SK-N-SH (cell line): ENCODE measurements around the gene PSMC3. TPM values are rescaled to one million over a fixed set of nuclear protein-coding genes. Genes with fewer than 3 reads are reported as not detected.

Experiments used
- CTCF ChIA-PET: fragments of 300-600, 350-600 bp; formaldehyde crosslinking; extraction: SDS; loops from one replicate; lab custom pipeline; 2021; lab: Yijun Ruan, JAX
- POLR2A ChIA-PET: fragments of 350-600 bp; sonication (Branson Sonifier 250); formaldehyde crosslinking; extraction: SDS; loops from one replicate; lab custom pipeline; 2020; ENCODE audit warnings: antibody characterized with exemption, inconsistent platforms; lab: Yijun Ruan, JAX
- DNase-seq: peaks from one replicate; pipeline ENCODE4 v3.0.0; 2012
- H2AFZ ChIP-seq: fragments of 200-600 bp; sonication (generic); 2 replicates; pipeline ENCODE4 v1.8.1; 2016; ENCODE audit warnings: antibody characterized with exemption, mild to moderate bottlenecking, low read depth
- H3F3A ChIP-seq: fragments of 200-600 bp; sonication (generic); replicated peaks from 2 replicates; pipeline ENCODE3; 2016; ENCODE audit warnings: antibody characterized with exemption, mild to moderate bottlenecking; ENCODE audit not compliant: insufficient read depth
- H3K27ac ChIP-seq, 2 experiments: fragments of 200-500 bp in 1 of 2; fragments of 200-600 bp in 1 of 2; sonication (Bioruptor generic) in 1 of 2; sonication (generic), shearing (Covaris generic) in 1 of 2; 2 replicates each; pipeline versions ENCODE4 v1.5.1 to v1.6.1; 2014 to 2016; ENCODE audit warnings: low read depth in 2 of 2, inconsistent platforms in 1 of 2, low read length in 1 of 2, mild to moderate bottlenecking in 1 of 2, mixed read lengths in 1 of 2
- H3K27me3 ChIP-seq: fragments of 200-600 bp; sonication (generic), shearing (Covaris generic); 2 replicates; pipeline ENCODE4 v1.6.1; 2016; ENCODE audit warnings: mixed run types; ENCODE audit not compliant: insufficient read depth
- H3K36me3 ChIP-seq, 2 experiments: fragments of 200-500 bp in 1 of 2; fragments of 200-600 bp in 1 of 2; sonication (Bioruptor generic) in 1 of 2; sonication (generic) in 1 of 2; replicated peaks in 1 of 2; 2 replicates each; pipeline versions ENCODE3 to v1.5.1; 2014 to 2016; ENCODE audit warnings: low read length in 1 of 2, mild to moderate bottlenecking in 1 of 2; ENCODE audit not compliant: insufficient read depth in 2 of 2, control insufficient read depth in 1 of 2
- H3K4me1 ChIP-seq, 2 experiments: fragments of 200-500 bp in 1 of 2; fragments of 200-600 bp in 1 of 2; sonication (Bioruptor generic) in 1 of 2; sonication (generic), shearing (Covaris generic) in 1 of 2; 2 replicates each; pipeline versions ENCODE4 v1.5.1 to v1.6.1; 2014 to 2016; ENCODE audit warnings: low read depth in 1 of 2, low read length in 1 of 2, mixed run types in 1 of 2; ENCODE audit not compliant: insufficient read depth in 2 of 2, control insufficient read depth in 1 of 2
- H3K4me2 ChIP-seq: fragments of 200-600 bp; sonication (generic), shearing (Covaris generic); 2 replicates; pipeline ENCODE4 v1.6.1; 2017; ENCODE audit warnings: mixed run types
- H3K4me3 ChIP-seq, 2 experiments: fragments of 200-500 bp in 1 of 2; fragments of 200-600 bp in 1 of 2; sonication (Bioruptor generic) in 1 of 2; sonication (generic), shearing (Covaris generic) in 1 of 2; 2 replicates each; pipeline versions ENCODE4 v1.5.1 to v1.8.1; 2014 to 2016; ENCODE audit warnings: low read depth in 2 of 2, inconsistent platforms in 1 of 2, low read length in 1 of 2, mild to moderate bottlenecking in 1 of 2, mixed read lengths in 1 of 2, moderate library complexity in 1 of 2
- H3K79me2 ChIP-seq: fragments of 200-600 bp; sonication (generic); 2 replicates; pipeline ENCODE4 v1.8.1; 2017; ENCODE audit warnings: mild to moderate bottlenecking; ENCODE audit not compliant: insufficient read depth
- H3K9ac ChIP-seq: fragments of 200-600 bp; sonication (generic); 2 replicates; pipeline ENCODE4 v1.6.1; 2017; ENCODE audit warnings: mixed run types
- H3K9me2 ChIP-seq: fragments of 200-600 bp; sonication (generic); 2 replicates; pipeline ENCODE4 v1.6.1; 2017; ENCODE audit warnings: mixed run types
- H3K9me3 ChIP-seq: fragments of 200-600 bp; sonication (generic); 2 replicates; pipeline ENCODE4 v1.6.1; 2017; ENCODE audit warnings: mixed run types, mild to moderate bottlenecking, moderate library complexity
- H4K20me1 ChIP-seq: fragments of 200-600 bp; sonication (generic); 2 replicates; pipeline ENCODE4 v1.6.1; 2017; ENCODE audit warnings: mild to moderate bottlenecking, mixed run types; ENCODE audit not compliant: insufficient read depth
- CHD2 ChIP-seq: fragments of 150-350 bp; IDR thresholded peaks from 2 replicates; pipeline ENCODE4 v1.6.1; 2018; ENCODE audit warnings: low read length; ENCODE audit not compliant: partially characterized antibody
- ELF1 ChIP-seq: IDR thresholded peaks from 2 replicates; pipeline ENCODE4 v1.4.0; 2012
- GATA2 ChIP-seq: sonication (generic); formaldehyde crosslinking; IDR thresholded peaks from 2 replicates; pipeline ENCODE4 v1.5.0; 2020; ENCODE audit warnings: mild to moderate bottlenecking, missing genetic modification reagents
- JUND ChIP-seq: IDR thresholded peaks from 2 replicates; pipeline ENCODE4 v1.4.0; 2012
- MEF2A ChIP-seq: IDR thresholded peaks from 2 replicates; pipeline ENCODE4 v1.4.0; 2012; ENCODE audit warnings: low read depth, borderline replicate concordance
- MXI1 ChIP-seq: IDR thresholded peaks from 2 replicates; pipeline ENCODE4 v1.6.1; 2012; ENCODE audit warnings: mild to moderate bottlenecking, low read depth, low read length, improper control_type of control experiment
- NFIC ChIP-seq: IDR thresholded peaks from 2 replicates; pipeline ENCODE4 v1.4.0; 2012; ENCODE audit warnings: borderline replicate concordance
- RAD21 ChIP-seq: IDR thresholded peaks from 2 replicates; pipeline ENCODE4 v1.6.1; 2012; ENCODE audit warnings: mild to moderate bottlenecking, low read length
- RCOR1 ChIP-seq: fragments of 150-350 bp; IDR thresholded peaks from 2 replicates; pipeline ENCODE4 v1.6.1; 2017; ENCODE audit warnings: antibody characterized with exemption, low read length
- RXRA ChIP-seq: IDR thresholded peaks from 2 replicates; pipeline ENCODE4 v1.4.0; 2012; ENCODE audit warnings: low read depth, mild to moderate bottlenecking, borderline replicate concordance
- SIN3A ChIP-seq: IDR thresholded peaks from 2 replicates; pipeline ENCODE4 v1.6.1; 2012; ENCODE audit warnings: low read depth, mild to moderate bottlenecking, low read length, moderate library complexity, borderline replicate concordance
- SMC3 ChIP-seq: IDR thresholded peaks from 2 replicates; pipeline ENCODE4 v1.6.1; 2012; ENCODE audit warnings: low read depth, low read length, improper control_type of control experiment
- YY1 ChIP-seq: IDR thresholded peaks from 2 replicates; pipeline ENCODE4 v1.4.0; 2012; ENCODE audit warnings: low read depth, mild to moderate bottlenecking
- WGBS: methylation state at CpG from one replicate; pipeline ENCODE4 v1.1.6; 2017; ENCODE audit warnings: low lambda C conversion rate; 5-methylcytosine and 5-hydroxymethylcytosine counted together
- polyA plus RNA-seq, 3 experiments: library from polyadenylated mRNA; depleted of rRNA; stranded (reverse); fragments of >200 nt; gene quantifications; 2 replicates each; pipeline ENCODE4 v1.2.3, GENCODE V29; 2012
- TF ChIP-seq, protein P1 (sequence below): IDR thresholded peaks from 2 replicates; pipeline ENCODE4 v1.4.0; 2012; ENCODE audit warnings: low read depth
- TF ChIP-seq, protein P2 (sequence below): IDR thresholded peaks from 2 replicates; pipeline ENCODE4; 2012
- TF ChIP-seq, protein P3 (sequence below): IDR thresholded peaks from 2 replicates; pipeline ENCODE4 v1.4.0; 2012; ENCODE audit warnings: low read depth, borderline replicate concordance
- TF ChIP-seq, protein P4 (sequence below): IDR thresholded peaks from 2 replicates; pipeline ENCODE4 v1.4.0; 2012; ENCODE audit warnings: low read depth, borderline replicate concordance
- TF ChIP-seq, protein P5 (sequence below): IDR thresholded peaks from 2 replicates; pipeline ENCODE4 v1.6.1; 2012; ENCODE audit warnings: mild to moderate bottlenecking, low read depth, low read length, moderate library complexity
- TF ChIP-seq, protein P6 (sequence below): fragments of 200-600 bp; sonication (generic); IDR thresholded peaks from 2 replicates; pipeline ENCODE4 v1.6.1; 2017; ENCODE audit warnings: antibody characterized with exemption, mild to moderate bottlenecking, moderate library complexity

The PSMC3 gene
- polyA plus RNA-seq, 1 of the 3 experiments (the other 2 are of a cell fraction) = 184 TPM

DNA sequence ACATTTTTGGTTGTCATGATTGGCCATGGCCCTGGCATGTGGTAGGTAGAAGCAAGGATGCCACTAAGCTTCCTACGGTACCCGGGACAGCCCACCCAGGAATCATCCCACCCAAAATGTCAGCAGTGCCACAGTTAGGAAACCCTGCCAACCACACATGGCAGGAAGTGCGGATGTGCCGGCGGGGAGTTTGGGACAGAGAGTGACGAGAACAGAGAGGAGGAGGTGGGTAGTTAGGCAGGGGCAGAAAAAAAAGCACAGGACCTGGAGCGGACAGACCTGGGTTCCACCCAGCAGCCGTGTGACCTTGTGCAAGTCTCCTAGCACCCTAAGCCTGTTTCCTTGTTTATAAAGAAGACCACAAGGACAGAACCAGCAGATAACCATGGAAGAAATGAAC, 51.2 kb downstream of the PSMC3 start:
- H3K27me3 ChIP-seq = no peaks in the 10 kb centered on the region
- H3K9ac ChIP-seq = no peak overlapping the region
- DNase-seq = no peak
- H3K4me2 ChIP-seq = no peak overlapping the region
- CTCF ChIA-PET = interaction anchor here (1.0 to 7.4 kb wide), 7 partner anchors 11 to 478 kb away, joined by 4 to 239 read pairs (median 8); partner anchors contain the start of genes ACP2 and SLC39A13
- no peaks in the 10 kb centered on the region for H4K20me1 ChIP-seq
- peaks cover 0 to 4% of the 10 kb centered on the region in 2 experiments; a peak in 1 of 4 replicates for H3K4me1 ChIP-seq
- no peaks in the 10 kb centered on the region for H3K36me3 ChIP-seq
- H3K79me2 ChIP-seq = no peaks in the 10 kb centered on the region
- no peaks in the 10 kb centered on the region for H3K9me2 ChIP-seq
- no peaks in the 10 kb centered on the region for H3F3A ChIP-seq
- POLR2A ChIA-PET = interaction anchor here (0.8 kb wide), 1 partner anchor 37 kb away, joined by 3 read pairs; no protein-coding TSS in a partner anchor
- WGBS = 88% methylated on average over 8 of the region's 8 CpGs
- no peak overlapping the region for H2AFZ ChIP-seq
- H3K9me3 ChIP-seq = no peaks in the 10 kb centered on the region
- no peak overlapping the region for H3K27ac ChIP-seq
- TF ChIP-seq, protein P1, sequence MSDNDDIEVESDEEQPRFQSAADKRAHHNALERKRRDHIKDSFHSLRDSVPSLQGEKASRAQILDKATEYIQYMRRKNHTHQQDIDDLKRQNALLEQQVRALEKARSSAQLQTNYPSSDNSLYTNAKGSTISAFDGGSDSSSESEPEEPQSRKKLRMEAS = no peak
- TF ChIP-seq RCOR1 = no peak
- no peak for TF ChIP-seq RAD21
- TF ChIP-seq, protein P2, sequence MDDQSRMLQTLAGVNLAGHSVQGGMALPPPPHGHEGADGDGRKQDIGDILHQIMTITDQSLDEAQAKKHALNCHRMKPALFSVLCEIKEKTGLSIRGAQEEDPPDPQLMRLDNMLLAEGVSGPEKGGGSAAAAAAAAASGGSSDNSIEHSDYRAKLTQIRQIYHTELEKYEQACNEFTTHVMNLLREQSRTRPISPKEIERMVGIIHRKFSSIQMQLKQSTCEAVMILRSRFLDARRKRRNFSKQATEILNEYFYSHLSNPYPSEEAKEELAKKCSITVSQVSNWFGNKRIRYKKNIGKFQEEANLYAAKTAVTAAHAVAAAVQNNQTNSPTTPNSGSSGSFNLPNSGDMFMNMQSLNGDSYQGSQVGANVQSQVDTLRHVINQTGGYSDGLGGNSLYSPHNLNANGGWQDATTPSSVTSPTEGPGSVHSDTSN = no peak
- no peak for TF ChIP-seq GATA2
- no peak for TF ChIP-seq MEF2A
- TF ChIP-seq, protein P3, sequence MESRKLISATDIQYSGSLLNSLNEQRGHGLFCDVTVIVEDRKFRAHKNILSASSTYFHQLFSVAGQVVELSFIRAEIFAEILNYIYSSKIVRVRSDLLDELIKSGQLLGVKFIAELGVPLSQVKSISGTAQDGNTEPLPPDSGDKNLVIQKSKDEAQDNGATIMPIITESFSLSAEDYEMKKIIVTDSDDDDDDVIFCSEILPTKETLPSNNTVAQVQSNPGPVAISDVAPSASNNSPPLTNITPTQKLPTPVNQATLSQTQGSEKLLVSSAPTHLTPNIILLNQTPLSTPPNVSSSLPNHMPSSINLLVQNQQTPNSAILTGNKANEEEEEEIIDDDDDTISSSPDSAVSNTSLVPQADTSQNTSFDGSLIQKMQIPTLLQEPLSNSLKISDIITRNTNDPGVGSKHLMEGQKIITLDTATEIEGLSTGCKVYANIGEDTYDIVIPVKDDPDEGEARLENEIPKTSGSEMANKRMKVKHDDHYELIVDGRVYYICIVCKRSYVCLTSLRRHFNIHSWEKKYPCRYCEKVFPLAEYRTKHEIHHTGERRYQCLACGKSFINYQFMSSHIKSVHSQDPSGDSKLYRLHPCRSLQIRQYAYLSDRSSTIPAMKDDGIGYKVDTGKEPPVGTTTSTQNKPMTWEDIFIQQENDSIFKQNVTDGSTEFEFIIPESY = no peak
- no peak for TF ChIP-seq CHD2
- TF ChIP-seq YY1 = no peak
- TF ChIP-seq JUND = no peak
- TF ChIP-seq SMC3 = no peak
- no peak for TF ChIP-seq NFIC
- TF ChIP-seq, protein P4, sequence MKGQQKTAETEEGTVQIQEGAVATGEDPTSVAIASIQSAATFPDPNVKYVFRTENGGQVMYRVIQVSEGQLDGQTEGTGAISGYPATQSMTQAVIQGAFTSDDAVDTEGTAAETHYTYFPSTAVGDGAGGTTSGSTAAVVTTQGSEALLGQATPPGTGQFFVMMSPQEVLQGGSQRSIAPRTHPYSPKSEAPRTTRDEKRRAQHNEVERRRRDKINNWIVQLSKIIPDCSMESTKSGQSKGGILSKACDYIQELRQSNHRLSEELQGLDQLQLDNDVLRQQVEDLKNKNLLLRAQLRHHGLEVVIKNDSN = no peak
- no peak for TF ChIP-seq MXI1
- no peak overlapping the region for H3K4me3 ChIP-seq

DNA sequence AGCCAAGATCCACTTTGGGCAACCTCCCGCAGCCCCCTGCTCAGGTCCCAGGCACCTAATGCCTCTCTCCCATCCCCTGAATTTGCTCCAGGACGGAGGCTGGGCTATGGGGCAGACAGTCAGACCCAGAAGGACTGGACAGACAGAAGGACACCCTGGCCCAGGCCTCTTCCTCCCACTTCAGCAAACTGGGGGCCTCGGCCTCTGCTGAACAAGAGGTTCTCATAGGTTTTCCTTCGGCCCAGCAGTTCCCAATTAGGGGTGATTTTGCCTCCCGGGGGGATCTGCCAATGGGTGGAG, 51.6 kb downstream of the PSMC3 start:
- peaks cover 0 to 4% of the 10 kb centered on the region in 2 experiments; a peak in 1 of 4 replicates for H3K4me1 ChIP-seq
- no peak overlapping the region for H2AFZ ChIP-seq
- no peaks in the 10 kb centered on the region for H3K79me2 ChIP-seq
- H3F3A ChIP-seq = no peaks in the 10 kb centered on the region
- no peak overlapping the region for H3K4me2 ChIP-seq
- H4K20me1 ChIP-seq = no peaks in the 10 kb centered on the region
- no peak overlapping the region for H3K4me3 ChIP-seq
- WGBS = 70% methylated on average over 4 of the region's 5 CpGs
- H3K9me2 ChIP-seq = no peaks in the 10 kb centered on the region
- no peak overlapping the region for H3K27ac ChIP-seq
- ChIA-PET CTCF (interaction anchor here (0.7 to 7.4 kb wide), 25 partner anchors 11 to 485 kb away, joined by 3 to 239 read pairs (median 6); partner anchors contain the start of genes ACP2, RAPSN and SLC39A13), POLR2A (interaction anchor here (0.8 kb wide), 1 partner anchor 37 kb away, joined by 3 read pairs; no protein-coding TSS in a partner anchor)
- no peaks in the 10 kb centered on the region for H3K27me3 ChIP-seq
- H3K36me3 ChIP-seq = no peaks in the 10 kb centered on the region
- H3K9ac ChIP-seq = no peak overlapping the region
- DNase-seq = no peak
- H3K9me3 ChIP-seq = no peaks in the 10 kb centered on the region
- TF ChIP-seq, protein P5, sequence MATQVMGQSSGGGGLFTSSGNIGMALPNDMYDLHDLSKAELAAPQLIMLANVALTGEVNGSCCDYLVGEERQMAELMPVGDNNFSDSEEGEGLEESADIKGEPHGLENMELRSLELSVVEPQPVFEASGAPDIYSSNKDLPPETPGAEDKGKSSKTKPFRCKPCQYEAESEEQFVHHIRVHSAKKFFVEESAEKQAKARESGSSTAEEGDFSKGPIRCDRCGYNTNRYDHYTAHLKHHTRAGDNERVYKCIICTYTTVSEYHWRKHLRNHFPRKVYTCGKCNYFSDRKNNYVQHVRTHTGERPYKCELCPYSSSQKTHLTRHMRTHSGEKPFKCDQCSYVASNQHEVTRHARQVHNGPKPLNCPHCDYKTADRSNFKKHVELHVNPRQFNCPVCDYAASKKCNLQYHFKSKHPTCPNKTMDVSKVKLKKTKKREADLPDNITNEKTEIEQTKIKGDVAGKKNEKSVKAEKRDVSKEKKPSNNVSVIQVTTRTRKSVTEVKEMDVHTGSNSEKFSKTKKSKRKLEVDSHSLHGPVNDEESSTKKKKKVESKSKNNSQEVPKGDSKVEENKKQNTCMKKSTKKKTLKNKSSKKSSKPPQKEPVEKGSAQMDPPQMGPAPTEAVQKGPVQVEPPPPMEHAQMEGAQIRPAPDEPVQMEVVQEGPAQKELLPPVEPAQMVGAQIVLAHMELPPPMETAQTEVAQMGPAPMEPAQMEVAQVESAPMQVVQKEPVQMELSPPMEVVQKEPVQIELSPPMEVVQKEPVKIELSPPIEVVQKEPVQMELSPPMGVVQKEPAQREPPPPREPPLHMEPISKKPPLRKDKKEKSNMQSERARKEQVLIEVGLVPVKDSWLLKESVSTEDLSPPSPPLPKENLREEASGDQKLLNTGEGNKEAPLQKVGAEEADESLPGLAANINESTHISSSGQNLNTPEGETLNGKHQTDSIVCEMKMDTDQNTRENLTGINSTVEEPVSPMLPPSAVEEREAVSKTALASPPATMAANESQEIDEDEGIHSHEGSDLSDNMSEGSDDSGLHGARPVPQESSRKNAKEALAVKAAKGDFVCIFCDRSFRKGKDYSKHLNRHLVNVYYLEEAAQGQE = no peak
- no peak for TF ChIP-seq RCOR1
- TF ChIP-seq MEF2A = no peak
- TF ChIP-seq ELF1 = no peak
- TF ChIP-seq, protein P6, sequence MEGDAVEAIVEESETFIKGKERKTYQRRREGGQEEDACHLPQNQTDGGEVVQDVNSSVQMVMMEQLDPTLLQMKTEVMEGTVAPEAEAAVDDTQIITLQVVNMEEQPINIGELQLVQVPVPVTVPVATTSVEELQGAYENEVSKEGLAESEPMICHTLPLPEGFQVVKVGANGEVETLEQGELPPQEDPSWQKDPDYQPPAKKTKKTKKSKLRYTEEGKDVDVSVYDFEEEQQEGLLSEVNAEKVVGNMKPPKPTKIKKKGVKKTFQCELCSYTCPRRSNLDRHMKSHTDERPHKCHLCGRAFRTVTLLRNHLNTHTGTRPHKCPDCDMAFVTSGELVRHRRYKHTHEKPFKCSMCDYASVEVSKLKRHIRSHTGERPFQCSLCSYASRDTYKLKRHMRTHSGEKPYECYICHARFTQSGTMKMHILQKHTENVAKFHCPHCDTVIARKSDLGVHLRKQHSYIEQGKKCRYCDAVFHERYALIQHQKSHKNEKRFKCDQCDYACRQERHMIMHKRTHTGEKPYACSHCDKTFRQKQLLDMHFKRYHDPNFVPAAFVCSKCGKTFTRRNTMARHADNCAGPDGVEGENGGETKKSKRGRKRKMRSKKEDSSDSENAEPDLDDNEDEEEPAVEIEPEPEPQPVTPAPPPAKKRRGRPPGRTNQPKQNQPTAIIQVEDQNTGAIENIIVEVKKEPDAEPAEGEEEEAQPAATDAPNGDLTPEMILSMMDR = no peak
- TF ChIP-seq SIN3A = no peak
- TF ChIP-seq RXRA = no peak
